22Rv1 (cell line): ENCODE results near the gene SART3.

Source experiments
- CTCF ChIP-seq: fragments of 450-650 bp; IDR thresholded peaks from 2 replicates; pipeline ENCODE4 v1.5.1; 2017; ENCODE audit warnings: mild to moderate bottlenecking
- ZFX ChIP-seq: fragments of 450-650 bp; IDR thresholded peaks from 2 replicates; pipeline ENCODE4 v1.6.1; 2017; ENCODE audit warnings: antibody characterized with exemption, borderline replicate concordance

DNA sequence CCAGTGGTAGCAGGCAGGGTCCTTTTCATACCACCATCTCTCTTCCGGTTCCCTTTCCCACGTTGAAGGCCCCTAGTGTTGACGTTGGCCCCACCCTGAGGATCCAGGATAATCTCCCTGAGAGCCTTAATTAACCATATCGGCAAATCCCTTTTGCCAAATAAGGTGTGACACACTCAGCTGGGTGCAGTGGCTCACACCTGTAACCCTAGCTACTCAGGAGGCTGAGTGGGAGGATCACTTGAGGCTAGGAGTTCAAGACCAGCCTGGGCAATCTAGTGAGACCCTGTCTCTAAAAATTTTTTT, 39.7 kb upstream of the SART3 start:
- TF ChIP-seq CTCF (no peak), ZFX (no peak)
